ENCODE measurements around the gene POU6F2. TPM values are rescaled to one million over a fixed set of nuclear protein-coding genes. Genes with fewer than 3 reads are reported as not detected.

The POU6F2 gene
- total and polyA plus RNA-seq, 7 donors, result 0.01 TPM; not detected in 6

- WGBS, 3 donors, result 68 to 72% (median 69%) methylated on average over 13 of the region's 13 CpGs
- intact Hi-C loops (cut with DNase I), result no loop called here
- DNase-seq, result no peak
- Histone ChIP-seq H3K4me1 (no peaks in the 10 kb centered on the region), H3K27me3 (ENCODE audit: insufficient read depth in 3 of 3, low read length in 2 of 3) (peaks cover 0 to 6% (median 0%) of the 10 kb centered on the region in 3 donors), H3K36me3 (ENCODE audit: insufficient read depth in 1 of 2, low read depth in 1 of 2) (no peaks in the 10 kb centered on the region), H3K27ac (no peak overlapping the region), H3K4me3 (no peak overlapping the region), H3K9me3 (no peaks in the 10 kb centered on the region)
- no peak for ATAC-seq
- no peak for TF ChIP-seq CTCF (IDR thresholded peaks at IDR 0.05)
These were observed 56.3 kb downstream of the POU6F2 start for GRCh38 chr7:39033885-39034624.

- Histone ChIP-seq H3K27ac (no peak overlapping the region), H3K27me3 (ENCODE audit: insufficient read depth in 3 of 3, low read length in 2 of 3) (peaks cover 0 to 6% (median 0%) of the 10 kb centered on the region in 3 donors), H3K36me3 (ENCODE audit: insufficient read depth in 1 of 2, low read depth in 1 of 2) (no peaks in the 10 kb centered on the region), H3K4me3 (no peak overlapping the region), H3K9me3 (no peaks in the 10 kb centered on the region), H3K4me1 (no peaks in the 10 kb centered on the region)
- 46 to 53% (median 50%) methylated on average over 4 of the region's 4 CpGs for WGBS, 3 donors
- intact Hi-C loops (cut with DNase I), result no loop called here
- ATAC-seq, result no peak
- no peak for TF ChIP-seq CTCF (IDR thresholded peaks at IDR 0.05)
- no peak for DNase-seq
These were observed 57.4 kb downstream of the POU6F2 start for GRCh38 chr7:39035156-39035555.

- intact Hi-C loops (cut with DNase I), result no loop called here
- DNase-seq, result no peak
- Histone ChIP-seq H3K9me3 (no peaks in the 10 kb centered on the region), H3K27me3 (ENCODE audit: insufficient read depth in 3 of 3, low read length in 2 of 3) (peaks cover 0 to 6% (median 0%) of the 10 kb centered on the region in 3 donors), H3K36me3 (ENCODE audit: insufficient read depth in 1 of 2, low read depth in 1 of 2) (no peaks in the 10 kb centered on the region), H3K4me3 (no peak overlapping the region), H3K4me1 (no peaks in the 10 kb centered on the region), H3K27ac (no peak overlapping the region)
- TF ChIP-seq CTCF (IDR thresholded peaks at IDR 0.05), result no peak
- no peak for ATAC-seq
- WGBS, 3 donors, result 43 to 55% (median 49%) methylated on average over 4 of the region's 4 CpGs
These were observed 58.2 kb downstream of the POU6F2 start for GRCh38 chr7:39035903-39036302.

- H3K36me3 ChIP-seq (ENCODE audit: insufficient read depth in 1 of 2, low read depth in 1 of 2), result no peaks in the 10 kb centered on the region
- no peaks in the 10 kb centered on the region for H3K9me3 ChIP-seq
- H3K27me3 ChIP-seq (ENCODE audit: insufficient read depth in 3 of 3, low read length in 2 of 3), result peaks cover 0 to 6% (median 0%) of the 10 kb centered on the region in 3 donors
- DNase-seq (no peak), ATAC-seq (no peak)
- H3K4me1 ChIP-seq, result no peaks in the 10 kb centered on the region
- no peak overlapping the region for H3K27ac ChIP-seq
- 24 to 39% (median 32%) methylated on average over 1 of the region's 1 CpG for WGBS, 3 donors
- H3K4me3 ChIP-seq, result no peak overlapping the region
- intact Hi-C loops (cut with DNase I), result no loop called here
- no peak for TF ChIP-seq CTCF (IDR thresholded peaks at IDR 0.05)
These were observed 65.0 kb downstream of the POU6F2 start for GRCh38 chr7:39042670-39043069.

- TF ChIP-seq CTCF (IDR thresholded peaks at IDR 0.05), result no peak
- Histone ChIP-seq H3K36me3 (ENCODE audit: insufficient read depth in 1 of 2, low read depth in 1 of 2) (no peaks in the 10 kb centered on the region), H3K27ac (no peak overlapping the region), H3K4me3 (no peak overlapping the region), H3K27me3 (ENCODE audit: insufficient read depth in 3 of 3, low read length in 2 of 3) (peaks cover 0 to 5% (median 0%) of the 10 kb centered on the region in 3 donors), H3K4me1 (no peaks in the 10 kb centered on the region), H3K9me3 (no peaks in the 10 kb centered on the region)
- intact Hi-C loops (cut with DNase I), result no loop called here
- WGBS, 3 donors, result 30 to 37% (median 34%) methylated on average over 2 of the region's 2 CpGs
- no peak for DNase-seq
- no peak for ATAC-seq
These were observed 65.8 kb downstream of the POU6F2 start for GRCh38 chr7:39043531-39043930.

All from psoas muscle (tissue), 8 donors.